ENCODE data around the gene LEF1.
A peak's percentile ranks its signal among the peaks of the same experiment; 100 is the strongest.

Gene LEF1

DNA sequence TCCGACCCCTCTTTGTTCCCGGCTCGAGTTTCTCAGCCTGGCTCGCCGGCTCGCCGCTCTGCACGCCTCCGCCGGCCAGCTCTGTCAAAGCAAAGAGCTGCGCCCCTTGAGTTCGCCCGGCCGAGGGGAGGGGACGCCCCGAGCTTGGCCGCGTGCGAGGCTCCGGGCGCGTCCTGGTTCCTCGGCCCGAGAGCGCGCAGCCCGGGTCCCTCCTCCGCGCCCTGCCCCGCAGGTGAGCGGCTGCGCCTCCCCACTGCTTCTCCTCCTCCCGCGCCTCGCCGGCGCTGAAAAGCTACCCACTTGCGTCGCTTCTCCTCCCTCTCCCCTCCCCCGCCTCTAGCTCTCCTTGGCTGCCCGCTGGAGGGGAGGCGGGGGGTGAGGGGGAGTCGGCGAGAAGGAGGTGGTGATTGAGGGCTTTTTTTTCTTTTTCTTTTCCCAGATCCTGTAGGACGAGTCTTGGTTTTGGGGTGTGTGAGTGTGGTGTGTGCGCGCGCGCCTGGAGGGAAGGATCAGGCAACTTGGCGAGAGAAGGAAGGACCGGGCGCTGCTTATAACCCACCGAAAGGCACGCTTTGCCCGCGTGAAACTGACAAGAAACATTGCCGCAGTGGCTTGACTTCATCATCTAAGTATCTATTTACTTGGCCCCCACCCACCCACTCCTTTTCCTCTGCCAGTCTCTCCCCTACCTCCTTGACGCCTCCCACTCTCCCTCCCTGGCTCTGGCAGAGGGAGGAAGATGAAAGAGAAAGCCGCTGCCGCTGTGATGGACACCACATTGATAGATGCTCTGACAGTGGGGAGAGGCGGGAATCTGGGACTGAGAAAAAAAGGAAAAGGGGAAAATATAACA is at the start of gene LEF1:
LEF1 (minus strand) TSS at position 262 of the 853 bp plus-strand sequence. CDS start 1,165 bp downstream, outside the sequence.
- peak; percentile 67 for DNase-seq

DNA sequence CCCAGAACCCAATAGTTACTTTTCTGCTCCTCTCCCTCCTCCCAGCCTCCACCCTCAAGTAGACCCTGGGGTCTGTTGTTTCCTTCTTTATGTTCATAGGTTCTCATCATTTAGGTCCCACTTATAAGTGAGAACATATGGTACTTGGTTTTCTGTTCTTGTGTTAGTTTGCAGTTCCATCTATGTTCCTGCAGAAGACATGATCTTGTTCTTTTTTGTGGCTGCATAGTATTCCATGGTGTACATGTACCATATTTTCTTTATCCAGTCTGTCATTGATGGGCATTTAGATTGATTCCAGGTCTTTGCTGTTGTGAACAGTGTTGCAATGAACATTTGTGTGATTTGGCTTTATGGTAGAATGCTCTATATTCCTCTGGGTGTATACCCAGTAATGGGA is 47.8 kb upstream of the LEF1 start:
- DNase-seq = no peak

- DNase-seq = no peak
Observed at GRCh38 chr4:108215055-108215454, 46.3 kb upstream of the LEF1 start.

DNA sequence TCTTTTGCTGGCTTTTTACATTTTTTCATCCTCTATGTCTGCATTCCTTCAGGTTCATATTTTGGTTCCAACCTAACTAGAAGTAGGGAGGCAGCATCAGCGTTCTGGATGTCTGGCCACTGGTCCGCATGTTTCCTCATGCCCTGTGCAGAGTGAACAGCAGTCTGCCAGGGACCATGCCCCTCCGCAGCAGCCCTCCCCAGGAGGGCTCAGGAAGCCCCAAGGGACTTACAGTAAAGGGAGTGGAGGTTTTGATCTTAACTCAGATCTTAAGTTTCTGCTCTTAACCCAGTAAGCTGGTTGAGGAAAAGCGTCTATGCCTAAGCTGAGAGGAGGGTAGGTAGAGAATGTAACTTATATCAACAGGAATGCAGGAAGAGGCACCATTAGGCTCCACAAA is 45.0 kb upstream of the LEF1 start:
- DNase-seq = no peak

DNA sequence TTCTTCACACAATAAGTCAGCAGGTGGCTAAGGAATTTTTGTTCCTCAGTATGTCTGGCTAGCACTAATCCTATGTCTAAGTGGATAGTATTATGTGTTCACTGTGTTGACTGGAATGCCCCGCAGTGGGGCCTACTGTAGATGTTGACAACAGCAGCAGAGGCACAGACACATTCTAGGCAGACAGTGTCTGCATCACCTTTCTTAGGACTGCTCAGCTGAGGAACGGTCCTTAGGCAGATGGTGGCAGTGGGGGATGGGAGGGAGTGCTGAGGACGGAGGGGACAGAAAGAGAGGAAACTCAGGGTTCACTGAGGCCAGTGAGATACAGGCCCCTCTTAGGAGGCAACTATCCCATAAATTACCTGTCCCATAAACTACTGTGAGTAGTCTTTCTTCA is 44.6 kb upstream of the LEF1 start:
- no peak for DNase-seq

- DNase-seq = no peak
Observed at GRCh38 chr4:108210989-108211835, 42.5 kb upstream of the LEF1 start.

GRCh38 chr4:108209489-108209888 is 40.8 kb upstream of the LEF1 start:
- DNase-seq = no peak

DNA sequence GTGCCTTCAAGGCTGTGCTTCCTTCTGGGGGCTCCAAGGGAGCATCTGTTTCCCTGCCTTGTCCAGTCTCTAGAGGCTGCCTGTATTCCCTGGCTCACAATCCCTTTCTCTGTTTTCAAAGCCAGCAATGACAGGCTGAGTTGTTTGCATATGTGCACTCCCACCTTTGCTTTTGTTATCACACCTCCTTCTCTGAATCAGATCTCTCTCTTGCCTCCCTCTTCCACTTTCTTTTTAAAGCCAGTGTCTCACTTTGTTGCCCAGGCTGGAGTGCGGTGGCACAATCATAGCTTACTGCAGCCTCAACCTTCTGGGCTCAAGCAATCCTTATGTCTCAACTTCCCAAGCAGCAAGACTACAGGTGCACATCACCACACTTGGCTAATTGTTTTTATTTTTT is 37.1 kb upstream of the LEF1 start:
- no peak for DNase-seq

DNA sequence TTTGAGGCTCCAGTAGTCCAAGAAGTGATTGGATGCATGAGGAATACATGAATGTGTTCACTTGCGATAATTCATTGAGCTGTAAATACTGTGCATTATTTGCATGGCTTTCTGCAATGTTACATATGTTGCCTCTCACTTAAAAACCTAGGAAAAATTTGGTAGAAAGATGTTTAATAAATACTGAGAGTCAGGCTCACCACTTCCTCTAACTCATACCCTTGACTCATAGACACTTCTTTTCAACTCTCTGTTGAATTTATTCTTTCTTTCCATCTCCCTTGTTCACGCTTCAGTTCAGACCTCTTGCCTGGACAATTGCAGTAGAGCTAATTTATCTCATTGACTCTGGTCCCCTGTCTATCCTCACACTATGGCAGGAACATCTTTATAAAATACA is 35.8 kb upstream of the LEF1 start:
- no peak for DNase-seq

DNA sequence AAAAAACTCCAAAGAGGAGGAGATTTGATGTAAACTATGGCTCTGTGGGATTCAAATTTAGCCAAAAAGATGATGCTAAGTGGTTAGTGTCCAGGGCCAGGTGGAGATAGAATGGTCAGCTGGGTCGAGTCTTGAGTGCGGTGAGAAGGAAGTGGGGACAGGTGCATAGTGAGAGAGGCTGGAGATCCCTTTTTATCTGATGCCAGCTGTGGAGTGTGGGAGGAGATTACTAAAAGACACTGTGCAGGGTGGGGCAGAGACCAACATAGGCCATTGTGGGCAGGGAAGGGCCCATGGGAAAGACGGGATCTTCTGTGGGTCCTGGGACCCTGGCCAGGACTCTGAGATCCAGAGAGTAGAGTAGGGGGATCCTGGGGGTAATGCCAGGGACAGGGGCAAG is 34.6 kb upstream of the LEF1 start:
- DNase-seq = no peak

- no peak for DNase-seq
Observed at GRCh38 chr4:108201774-108202173, 33.0 kb upstream of the LEF1 start.

- DNase-seq = no peak
Observed at GRCh38 chr4:108199881-108200280, 31.1 kb upstream of the LEF1 start.

DNA sequence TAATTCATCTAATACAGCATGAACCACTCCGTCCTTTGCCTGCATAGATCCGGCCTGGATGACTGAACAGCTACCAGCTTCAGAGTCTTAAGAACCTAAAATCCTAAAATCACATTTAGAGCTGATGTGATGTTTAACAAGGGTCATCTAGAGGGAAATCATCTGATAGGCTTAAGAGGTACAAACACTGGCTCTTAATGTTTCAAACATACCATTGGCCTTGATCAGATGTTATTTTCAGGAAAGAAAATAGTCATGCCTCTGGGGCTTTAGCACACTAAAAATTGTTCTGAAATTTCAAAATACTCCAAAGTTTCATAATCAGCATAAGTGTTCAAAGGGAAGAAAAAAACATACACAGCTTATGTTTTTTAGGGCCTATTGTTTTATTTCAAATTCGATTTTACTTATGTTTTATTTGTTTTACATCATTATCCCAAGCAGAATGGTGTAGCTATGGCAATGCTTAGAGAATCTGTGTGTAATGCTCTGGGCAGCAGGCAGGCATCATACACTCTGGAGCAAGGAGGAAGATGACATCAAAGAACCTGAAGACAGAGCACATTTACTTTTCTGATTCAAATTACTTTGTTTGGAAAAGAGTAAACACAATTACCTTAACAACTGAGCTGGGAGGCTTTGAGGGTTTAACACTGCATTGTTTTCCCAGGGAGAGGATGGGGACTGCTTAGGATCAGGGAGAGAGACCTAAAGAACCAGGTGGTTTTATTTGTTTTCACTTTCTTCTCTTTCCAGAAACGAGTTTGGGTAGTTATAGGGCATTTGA is 25.3 kb upstream of the LEF1 start:
- no peak for DNase-seq

GRCh38 chr4:108192935-108193334 is 24.2 kb upstream of the LEF1 start:
- DNase-seq = no peak

GRCh38 chr4:108192056-108192455 is 23.3 kb upstream of the LEF1 start:
- no peak for DNase-seq

- DNase-seq = no peak
Observed at GRCh38 chr4:108191269-108191914, 22.7 kb upstream of the LEF1 start.

DNA sequence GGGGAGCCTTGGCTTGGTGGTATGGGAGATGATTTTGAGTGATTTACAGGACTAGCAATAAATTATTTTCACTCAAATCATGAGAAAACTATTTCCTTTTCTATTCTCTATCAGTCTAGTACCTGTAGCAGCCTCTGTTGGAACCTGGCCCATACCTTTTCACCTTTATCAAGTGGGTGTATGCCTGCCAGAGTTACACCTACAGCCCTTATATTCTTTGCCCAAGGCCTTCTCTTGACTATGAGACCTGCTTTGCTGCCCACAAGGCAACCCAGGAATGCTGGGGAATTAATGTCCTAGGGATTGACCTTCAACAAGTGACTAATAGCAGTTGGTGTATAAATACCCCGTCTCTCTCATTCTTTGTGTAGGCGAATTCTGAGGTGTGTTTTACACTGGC is 20.0 kb upstream of the LEF1 start:
- DNase-seq = no peak

- DNase-seq = no peak
Observed at GRCh38 chr4:108185252-108185651, 16.5 kb upstream of the LEF1 start.

DNA sequence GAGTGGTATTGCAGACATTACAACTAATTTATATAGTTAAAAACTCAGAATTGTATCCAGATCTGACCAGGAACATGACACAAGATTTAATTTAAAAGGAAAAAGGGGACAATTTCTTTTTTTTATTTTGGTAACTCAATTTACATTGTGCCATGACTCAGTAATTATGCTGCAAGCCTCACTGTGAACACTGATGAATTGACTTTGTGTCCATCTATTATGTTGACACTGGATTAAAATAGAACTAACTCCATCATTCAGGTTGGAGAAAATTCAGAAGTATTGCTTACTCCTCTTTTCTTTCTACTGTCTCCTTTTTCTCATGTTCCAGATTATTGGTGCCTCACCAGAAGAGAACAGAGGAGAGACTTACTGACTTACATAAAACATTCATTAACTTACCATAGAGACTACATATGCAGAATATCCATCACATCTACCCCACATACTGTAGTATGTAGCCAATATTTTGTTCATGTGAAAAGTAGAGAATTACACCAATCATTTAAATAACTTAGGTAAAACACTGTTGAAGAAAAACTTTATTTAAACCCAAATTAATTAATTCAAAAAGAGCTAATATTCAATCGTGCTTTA is 15.8 kb upstream of the LEF1 start:
- DNase-seq = no peak

GRCh38 chr4:108181704-108182103 is 13.0 kb upstream of the LEF1 start:
- peak; percentile 30 for DNase-seq

GRCh38 chr4:108180513-108180912 is 11.8 kb upstream of the LEF1 start:
- DNase-seq = no peak

DNA sequence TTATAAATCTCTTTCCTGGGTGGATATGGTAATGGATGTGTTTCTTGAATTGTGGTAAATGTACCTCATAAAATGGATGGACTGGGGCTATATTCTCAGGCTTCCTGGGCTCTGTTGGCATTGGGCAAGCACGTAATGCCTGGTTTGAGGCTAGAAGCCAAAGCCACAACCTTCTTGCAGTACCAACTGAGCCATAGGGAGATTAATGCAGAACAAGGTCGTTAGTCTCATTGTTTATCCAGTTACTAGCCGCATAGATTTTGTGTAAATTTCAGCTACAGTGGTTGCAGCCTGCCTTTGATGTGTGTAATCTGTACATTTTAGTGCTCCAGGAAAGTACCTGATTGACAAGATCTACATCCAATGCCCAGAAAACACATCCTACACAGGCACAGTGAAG is 7.2 kb upstream of the LEF1 start:
- DNase-seq = no peak
